ENCODE data around the gene DOK1. TPM values are rescaled to one million over a fixed set of nuclear protein-coding genes. Genes with fewer than 3 reads are reported as not detected.
"Not testable (repeated sequence)": the region's sequence is repeated elsewhere in the genome, so short reads cannot be mapped to it uniquely, and the experiment has no call there.

The DOK1 gene
- total RNA-seq, 1 experiment from 2014 or later: 22.1 TPM

GRCh38 chr2:74544634-74545033, 9.9 kb upstream of the DOK1 start:
- no peak for DNase-seq (ENCODE audit: extremely low read depth, low read depth)

DNA sequence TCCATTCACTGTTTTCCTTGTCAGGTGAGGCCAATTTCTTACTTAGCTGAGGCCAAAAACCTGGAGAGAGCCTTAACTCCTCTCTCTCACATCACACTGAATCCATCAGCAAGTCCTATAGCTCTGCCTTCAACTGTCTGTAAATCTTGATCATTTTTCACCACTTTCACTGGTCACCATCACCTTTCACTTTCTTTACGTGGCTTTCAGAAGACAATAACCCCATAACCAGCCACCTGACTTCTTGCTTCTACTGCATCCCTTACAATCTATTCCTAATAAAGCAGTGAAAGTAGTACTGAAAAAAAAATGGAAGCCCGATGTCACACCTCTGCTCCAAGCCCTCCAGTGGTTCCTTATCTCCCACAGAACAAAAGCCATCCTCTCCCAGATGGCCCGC, 8.5 kb upstream of the DOK1 start:
- DNase-seq (ENCODE audit: extremely low read depth, low read depth): no peak

DNA sequence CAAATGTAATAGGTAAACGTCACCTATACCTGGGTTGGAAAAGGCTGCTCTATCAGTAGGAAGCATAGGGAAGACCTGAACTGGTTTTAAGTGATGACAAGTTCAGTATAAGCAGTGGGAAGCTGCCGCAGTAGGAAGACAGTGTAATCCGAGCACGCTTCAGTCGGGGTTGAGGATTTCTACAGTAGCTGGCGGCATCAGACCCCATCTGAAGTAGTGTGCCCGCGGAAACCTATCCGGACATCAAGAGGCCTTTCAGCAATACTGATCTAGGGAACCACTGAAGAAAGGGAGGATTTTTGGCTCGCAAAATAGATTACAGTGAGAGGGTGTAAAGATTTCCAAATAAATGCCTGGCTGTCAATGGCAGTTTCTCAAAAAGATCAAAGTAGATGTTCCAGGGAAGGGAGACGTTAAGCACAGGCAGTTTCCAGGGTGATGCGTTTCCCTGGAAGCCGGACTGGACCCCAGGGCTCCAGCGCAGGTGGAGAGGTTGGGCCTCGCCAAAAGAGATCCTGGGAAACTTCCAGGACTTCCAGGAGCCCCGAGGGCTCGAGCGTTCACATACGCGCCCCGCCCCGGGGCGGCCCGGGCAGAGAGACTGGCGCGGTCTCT, 6.1 kb upstream of the DOK1 start:
- no peak for DNase-seq (ENCODE audit: extremely low read depth, low read depth)

DNA sequence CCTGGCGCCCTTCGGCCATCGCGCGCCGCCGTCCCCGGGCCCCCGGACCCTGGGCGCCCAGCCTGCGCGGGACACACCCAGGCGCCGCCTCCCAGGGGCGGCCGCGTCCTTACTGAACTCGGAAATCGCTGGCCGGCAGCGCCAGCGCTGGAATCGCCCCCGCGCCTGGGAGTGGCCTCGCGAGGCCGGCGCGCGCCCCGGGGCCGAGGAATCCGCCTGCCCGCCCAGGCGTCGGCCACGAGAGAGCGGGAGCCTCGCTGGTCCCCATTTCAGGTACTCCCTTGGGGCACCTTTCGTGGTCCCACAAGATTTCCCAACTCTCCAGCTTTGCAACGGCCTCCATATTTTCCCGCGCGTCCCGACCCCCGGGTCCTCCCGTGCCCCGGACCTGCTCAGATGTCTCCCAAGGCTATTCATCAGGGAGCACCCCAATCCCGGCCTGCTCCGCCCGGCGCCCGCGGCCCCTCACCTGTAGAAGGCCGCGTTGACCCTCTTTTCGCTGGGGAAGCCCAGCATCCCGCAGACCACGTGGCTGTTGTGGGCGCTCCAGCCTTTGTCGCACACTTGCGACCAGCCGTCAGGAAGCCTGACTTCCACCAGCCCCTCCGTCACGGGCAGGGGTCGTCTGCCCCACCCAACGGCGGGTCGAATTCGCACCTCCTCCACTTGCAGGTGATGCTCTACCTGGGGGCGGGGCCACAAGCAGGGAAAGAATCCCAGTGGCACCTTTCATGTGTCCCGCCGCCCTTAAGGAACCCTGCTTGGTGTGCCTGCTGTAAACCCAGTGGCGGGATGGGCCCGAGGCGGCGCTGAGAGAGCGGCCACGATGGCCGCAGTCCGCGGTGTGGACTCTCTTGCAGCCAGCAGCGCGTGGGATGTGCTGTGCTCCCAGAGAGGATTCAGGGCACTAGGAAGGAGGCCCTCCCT, 5.4 kb upstream of the DOK1 start:
- DNase-seq (ENCODE audit: extremely low read depth, low read depth): peak; percentile 69

DNA sequence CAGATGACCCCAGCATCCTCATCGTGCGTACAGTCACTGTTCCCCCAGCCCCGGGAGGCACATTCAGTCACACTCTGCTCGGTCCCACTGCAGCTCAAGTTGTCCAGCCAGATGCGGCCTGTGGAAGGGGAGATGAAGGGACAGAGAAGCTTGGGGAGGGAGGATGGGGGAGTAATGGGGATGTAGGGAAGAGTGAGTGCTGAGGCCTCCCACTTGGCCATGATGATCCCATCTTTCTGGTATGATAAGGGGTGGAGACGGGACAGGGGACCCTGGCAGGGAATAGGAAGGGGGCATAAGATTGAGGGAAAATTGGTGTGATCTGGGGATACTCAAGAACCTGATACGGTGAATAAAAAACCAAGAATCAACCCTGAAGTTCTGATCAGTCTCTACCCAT, 4.3 kb upstream of the DOK1 start:
- no peak for DNase-seq (ENCODE audit: extremely low read depth, low read depth)

DNA sequence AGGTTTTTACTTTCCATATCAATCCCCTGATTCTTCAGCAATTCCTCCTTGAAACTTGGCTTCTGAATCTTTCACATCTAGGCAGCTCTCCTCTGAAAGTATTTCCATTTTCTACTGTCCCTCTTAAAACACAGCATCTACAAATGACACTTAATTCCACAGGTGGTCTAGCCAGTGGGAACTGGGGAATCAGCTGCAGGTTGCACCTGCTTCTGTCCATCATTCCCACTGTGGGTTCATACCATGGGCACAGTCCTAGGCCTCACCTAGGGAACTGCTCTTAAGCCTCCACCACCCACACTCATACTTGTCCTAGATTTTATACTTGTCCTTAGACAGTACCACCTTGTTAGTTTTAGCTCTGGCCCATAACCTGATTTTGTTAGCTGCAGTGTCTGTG, 3.0 kb upstream of the DOK1 start:
- DNase-seq (ENCODE audit: extremely low read depth, low read depth): no peak

DNA sequence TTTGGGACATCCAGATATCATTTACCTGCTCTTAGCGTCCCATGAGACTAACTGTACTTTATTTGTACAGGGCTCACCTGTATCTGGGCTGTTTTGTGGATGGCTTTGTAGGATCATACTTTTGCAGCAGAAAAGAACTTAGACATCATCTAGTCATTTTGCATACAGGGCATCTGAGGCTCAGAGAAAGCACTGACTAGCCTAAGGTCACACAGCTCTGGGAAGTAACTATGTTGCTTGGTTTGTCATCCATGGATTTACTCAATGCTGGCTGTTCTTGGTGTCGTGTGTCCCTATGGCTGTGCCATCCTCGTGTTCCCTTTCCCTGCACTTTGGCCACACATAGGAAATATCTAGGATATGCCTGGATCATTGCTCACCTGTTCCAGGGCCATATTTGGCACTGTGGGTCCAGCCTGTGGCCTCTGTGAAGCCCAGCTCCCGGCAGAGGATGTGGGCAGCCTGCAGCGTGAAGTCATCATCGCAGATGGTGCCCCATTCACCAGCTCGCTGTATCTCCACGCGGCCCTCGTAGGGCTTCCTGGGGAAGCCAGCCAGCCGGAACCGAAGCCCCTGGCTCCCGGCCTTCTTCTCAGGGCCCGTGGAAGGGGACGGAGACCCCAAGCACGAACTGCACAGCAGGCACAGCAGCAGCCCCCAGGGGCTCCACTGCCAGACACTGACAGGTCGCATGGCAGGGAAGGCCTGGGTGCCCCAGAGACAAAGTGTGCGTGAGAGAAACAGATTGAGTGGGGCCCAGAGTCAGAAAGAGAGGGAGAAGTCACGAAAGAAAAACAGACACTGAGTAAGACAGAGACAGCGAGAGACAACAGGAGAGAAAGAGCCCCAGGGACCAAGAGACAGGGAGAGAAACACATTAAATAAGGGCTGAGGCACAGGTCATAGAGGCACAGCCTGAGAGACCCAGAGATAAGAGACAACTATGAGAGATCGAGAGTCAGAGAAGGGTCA, 2.3 kb upstream of the DOK1 start:
- DNase-seq (ENCODE audit: extremely low read depth, low read depth): no peak

- no peak for DNase-seq (ENCODE audit: extremely low read depth, low read depth)
Observed at GRCh38 chr2:74552914-74553811, 1.4 kb upstream of the DOK1 start.

GRCh38 chr2:74554820-74555531, 456 bp downstream of the DOK1 start:
- no peak for DNase-seq (ENCODE audit: extremely low read depth, low read depth)

DNA sequence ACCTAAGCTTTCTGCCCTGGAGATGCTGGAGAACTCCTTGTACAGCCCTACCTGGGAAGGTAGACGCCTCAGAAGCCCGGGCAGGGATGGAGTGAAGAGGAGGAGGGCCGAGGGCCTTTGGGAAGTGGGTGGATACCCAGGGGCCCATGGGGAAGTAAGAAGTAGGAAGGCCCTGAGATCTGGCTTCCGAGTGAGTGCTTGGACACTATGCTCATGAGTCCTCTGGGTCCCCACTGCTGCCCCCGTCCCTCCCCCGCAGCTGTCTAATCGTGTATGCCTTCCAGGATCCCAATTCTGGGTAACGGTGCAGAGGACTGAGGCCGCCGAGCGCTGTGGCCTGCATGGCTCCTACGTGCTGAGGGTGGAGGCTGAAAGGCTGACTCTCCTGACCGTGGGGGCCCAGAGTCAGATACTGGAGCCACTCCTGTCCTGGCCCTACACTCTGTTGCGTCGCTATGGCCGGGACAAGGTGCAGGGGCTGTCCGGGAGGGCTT, 1.1 kb downstream of the DOK1 start:
- DNase-seq (ENCODE audit: extremely low read depth, low read depth): no peak

DNA sequence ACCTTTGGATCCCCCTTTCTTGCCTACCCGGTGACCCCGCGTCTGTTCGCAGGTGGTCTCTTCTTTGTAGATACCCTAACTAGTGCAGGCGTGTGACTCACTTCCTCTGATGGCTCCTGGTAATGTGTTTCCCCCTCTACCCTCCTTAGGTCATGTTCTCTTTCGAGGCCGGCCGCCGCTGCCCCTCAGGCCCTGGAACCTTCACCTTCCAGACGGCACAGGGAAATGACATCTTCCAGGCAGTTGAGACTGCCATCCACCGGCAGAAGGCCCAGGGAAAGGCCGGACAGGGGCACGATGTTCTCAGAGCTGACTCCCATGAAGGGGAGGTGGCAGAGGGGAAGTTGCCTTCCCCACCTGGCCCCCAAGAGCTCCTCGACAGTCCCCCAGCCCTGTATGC, 1.6 kb downstream of the DOK1 start:
- DNase-seq (ENCODE audit: extremely low read depth, low read depth): no peak

DNA sequence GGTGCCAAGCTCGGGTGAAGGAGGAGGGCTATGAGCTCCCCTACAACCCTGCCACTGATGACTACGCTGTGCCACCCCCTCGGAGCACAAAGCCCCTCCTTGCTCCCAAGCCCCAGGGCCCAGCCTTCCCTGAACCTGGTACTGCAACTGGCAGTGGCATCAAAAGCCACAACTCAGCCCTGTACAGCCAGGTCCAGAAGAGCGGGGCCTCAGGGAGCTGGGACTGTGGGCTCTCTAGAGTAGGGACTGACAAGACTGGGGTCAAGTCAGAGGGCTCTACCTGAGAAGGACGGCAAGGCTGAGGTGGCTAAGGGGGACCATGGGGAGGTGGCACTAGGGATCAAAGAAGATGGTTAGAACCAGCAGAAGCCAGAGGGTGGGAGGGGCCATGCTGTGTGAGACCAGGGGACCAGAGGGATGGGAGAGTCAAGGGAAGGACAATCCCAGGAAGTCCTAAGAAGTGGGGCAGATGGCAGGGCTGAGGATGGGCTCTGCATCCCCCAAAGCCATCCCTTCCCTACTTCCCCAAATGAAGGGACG, 2.4 kb downstream of the DOK1 start:
- no peak for DNase-seq (ENCODE audit: extremely low read depth, low read depth)

- no peak for DNase-seq (ENCODE audit: extremely low read depth, low read depth)
Observed at GRCh38 chr2:74558284-74559230, 4.0 kb downstream of the DOK1 start.

DNA sequence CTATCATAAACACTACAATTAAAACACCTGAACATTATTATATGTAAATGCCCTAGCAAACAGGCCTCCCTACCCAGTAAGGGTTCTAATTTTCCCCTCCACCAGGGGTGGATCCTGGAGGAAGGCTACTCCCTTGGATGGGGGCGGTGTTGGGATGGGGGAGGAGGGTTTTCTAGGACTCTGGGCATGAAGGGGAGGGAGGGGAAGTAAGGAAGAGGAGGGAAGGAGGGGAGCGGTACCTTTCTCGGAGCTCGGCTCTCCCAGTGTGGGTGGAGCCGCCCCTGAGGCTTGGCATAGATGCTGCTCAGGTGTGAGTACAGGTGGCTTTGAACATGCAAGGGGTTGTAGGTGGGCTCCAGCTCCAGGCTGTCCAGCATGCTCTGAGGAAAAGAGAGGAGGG, 5.4 kb downstream of the DOK1 start:
- DNase-seq (ENCODE audit: extremely low read depth, low read depth): no peak

- no peak for DNase-seq (ENCODE audit: extremely low read depth, low read depth)
Observed at GRCh38 chr2:74560591-74560990, 6.1 kb downstream of the DOK1 start.

- not testable (repeated sequence) for DNase-seq (ENCODE audit: extremely low read depth, low read depth)
Observed at GRCh38 chr2:74561022-74561421, 6.5 kb downstream of the DOK1 start.

GRCh38 chr2:74562126-74562775, 7.7 kb downstream of the DOK1 start:
- DNase-seq (ENCODE audit: extremely low read depth, low read depth): no peak
